Subcutaneous abdominal adipose tissue (tissue), 5 donors: ENCODE data around the gene BCKDHB.

Experiments used
- H3K27ac ChIP-seq: one replicate; pipeline ENCODE4 v1.7.0; 2013; ENCODE audit warnings: low read depth, mild to moderate bottlenecking, inconsistent platforms, low read length, moderate library complexity
- H3K27me3 ChIP-seq, 5 donors: one replicate each; pipeline ENCODE4 v1.7.0; 2013; ENCODE audit warnings: low read length in 5 of 5, inconsistent platforms in 1 of 5; ENCODE audit not compliant: control insufficient read depth in 5 of 5, insufficient read depth in 4 of 5
- H3K36me3 ChIP-seq, 5 donors: one replicate each; pipeline ENCODE4 v1.7.0; 2013; ENCODE audit warnings: low read length in 5 of 5; ENCODE audit not compliant: control insufficient read depth in 5 of 5, insufficient read depth in 5 of 5
- H3K4me1 ChIP-seq, 5 donors: one replicate each; pipeline ENCODE4 v1.7.0; 2013; ENCODE audit warnings: low read length in 5 of 5, mild to moderate bottlenecking in 3 of 5, moderate library complexity in 1 of 5; ENCODE audit not compliant: control insufficient read depth in 5 of 5, insufficient read depth in 5 of 5
- H3K4me3 ChIP-seq, 5 donors: one replicate each; pipeline ENCODE4 v1.7.0; 2013; ENCODE audit warnings: low read length in 5 of 5, low read depth in 1 of 5
- H3K9ac ChIP-seq, 5 donors: one replicate each; pipeline ENCODE4 v1.7.0; 2013; ENCODE audit warnings: low read length in 5 of 5, mild to moderate bottlenecking in 4 of 5, moderate library complexity in 3 of 5
- H3K9me3 ChIP-seq, 5 donors: one replicate each; pipeline ENCODE4 v1.7.0; 2013; ENCODE audit warnings: low read length in 5 of 5; ENCODE audit not compliant: control insufficient read depth in 5 of 5
- donor health status: healthy.
- donor health status: healthy.
- donor health status: healthy.
- donor health status: healthy.
- donor health status: healthy.

Gene BCKDHB

GRCh38 chr6:80376411-80376810 is 269.9 kb downstream of the BCKDHB start:
- Histone ChIP-seq H3K9me3 (no peaks in the 10 kb centered on the region), H3K36me3 (no peaks in the 10 kb centered on the region), H3K4me3 (no peak overlapping the region), H3K4me1 (no peaks in the 10 kb centered on the region), H3K9ac (no peak overlapping the region), H3K27me3 (no peaks in the 10 kb centered on the region), H3K27ac (no peak overlapping the region)

- Histone ChIP-seq H3K4me1 (no peaks in the 10 kb centered on the region), H3K9ac (no peak overlapping the region), H3K36me3 (no peaks in the 10 kb centered on the region), H3K27me3 (no peaks in the 10 kb centered on the region), H3K4me3 (no peak overlapping the region), H3K9me3 (no peaks in the 10 kb centered on the region), H3K27ac (no peak overlapping the region)
Measured at GRCh38 chr6:80380566-80380965, 274.1 kb downstream of the BCKDHB start.

- no peaks in the 10 kb centered on the region for H3K36me3 ChIP-seq
- H3K27me3 ChIP-seq = no peaks in the 10 kb centered on the region
- no peak overlapping the region for H3K27ac ChIP-seq
- H3K4me3 ChIP-seq = no peak overlapping the region
- H3K4me1 ChIP-seq = no peaks in the 10 kb centered on the region
- no peak overlapping the region for H3K9ac ChIP-seq
- H3K9me3 ChIP-seq = no peaks in the 10 kb centered on the region
Measured at GRCh38 chr6:80382811-80383210, 276.3 kb downstream of the BCKDHB start.

- Histone ChIP-seq H3K27me3 (no peaks in the 10 kb centered on the region), H3K9ac (no peak overlapping the region), H3K36me3 (no peaks in the 10 kb centered on the region), H3K27ac (no peak overlapping the region), H3K4me3 (no peak overlapping the region), H3K4me1 (no peaks in the 10 kb centered on the region), H3K9me3 (no peaks in the 10 kb centered on the region)
Measured at GRCh38 chr6:80388507-80388906, 282.0 kb downstream of the BCKDHB start.
